ENCODE data around the gene TGIF1.
A peak's percentile ranks its signal among the peaks of the same experiment; 100 is the strongest.

Gene TGIF1

GRCh38 chr18:3429121-3429520, 20.9 kb upstream of the TGIF1 start:
- TF ChIP-seq CTCF (IDR thresholded peaks at IDR 0.05; ENCODE audit: control insufficient read depth, extremely low read depth, insufficient read depth): no peak
- no peak for DNase-seq (ENCODE audit: low read depth)
- H3K4me3 ChIP-seq (ENCODE audit: low read depth, low read length): no peak overlapping the region

- H3K4me3 ChIP-seq (ENCODE audit: low read depth, low read length): no peak overlapping the region
- no peak for TF ChIP-seq CTCF (IDR thresholded peaks at IDR 0.05; ENCODE audit: control insufficient read depth, extremely low read depth, insufficient read depth)
- DNase-seq (ENCODE audit: low read depth): no peak
Measured at GRCh38 chr18:3434685-3435084, 15.3 kb upstream of the TGIF1 start.

- no peak for TF ChIP-seq CTCF (IDR thresholded peaks at IDR 0.05; ENCODE audit: control insufficient read depth, extremely low read depth, insufficient read depth)
- no peak overlapping the region for H3K4me3 ChIP-seq (ENCODE audit: low read depth, low read length)
- DNase-seq (ENCODE audit: low read depth): no peak
Measured at GRCh38 chr18:3440341-3440740, 9.6 kb upstream of the TGIF1 start.

GRCh38 chr18:3441290-3441689, 8.7 kb upstream of the TGIF1 start:
- DNase-seq (ENCODE audit: low read depth): no peak
- TF ChIP-seq CTCF (IDR thresholded peaks at IDR 0.05; ENCODE audit: control insufficient read depth, extremely low read depth, insufficient read depth): peak; percentile 13; the same call in 1 of the 2 replicates
- no peak overlapping the region for H3K4me3 ChIP-seq (ENCODE audit: low read depth, low read length)

GRCh38 chr18:3442919-3443318, 7.1 kb upstream of the TGIF1 start:
- no peak for TF ChIP-seq CTCF (IDR thresholded peaks at IDR 0.05; ENCODE audit: control insufficient read depth, extremely low read depth, insufficient read depth)
- H3K4me3 ChIP-seq (ENCODE audit: low read depth, low read length): no peak overlapping the region
- no peak for DNase-seq (ENCODE audit: low read depth)

- no peak for TF ChIP-seq CTCF (IDR thresholded peaks at IDR 0.05; ENCODE audit: control insufficient read depth, extremely low read depth, insufficient read depth)
- DNase-seq (ENCODE audit: low read depth): no peak
- no peak overlapping the region for H3K4me3 ChIP-seq (ENCODE audit: low read depth, low read length)
Measured at GRCh38 chr18:3444296-3444695, 5.7 kb upstream of the TGIF1 start.

GRCh38 chr18:3444954-3445353, 5.0 kb upstream of the TGIF1 start:
- H3K4me3 ChIP-seq (ENCODE audit: low read depth, low read length): no peak overlapping the region
- DNase-seq (ENCODE audit: low read depth): no peak
- TF ChIP-seq CTCF (IDR thresholded peaks at IDR 0.05; ENCODE audit: control insufficient read depth, extremely low read depth, insufficient read depth): no peak

All from LNCaP clone FGC (cell line).